NCI-H1436 (cell line): ENCODE data around the gene TUBA1A.
A peak's percentile ranks its signal among the peaks of the same experiment; 100 is the strongest.
"Not testable (repeated sequence)": the region's sequence is repeated elsewhere in the genome, so short reads cannot be mapped to it uniquely, and the experiment has no call there.

Experiments used
- DNase-seq: peaks from one replicate; lab custom pipeline; 2025; lab: John Stamatoyannopoulos, UW

The TUBA1A gene

GRCh38 chr12:49188916-49189367 lies at the start of gene TUBA1A:
Gene TUBA1A (minus strand): TSS chr12:49189080. CDS start chr12:49188979, 101 bp downstream.
- peak; percentile 99 for DNase-seq

GRCh38 chr12:49236423-49236822 lies 47.5 kb upstream of the TUBA1A start:
- DNase-seq = no peak

- DNase-seq = peak; percentile 98
Observed at GRCh38 chr12:49233842-49234526, 45.1 kb upstream of the TUBA1A start.

DNA sequence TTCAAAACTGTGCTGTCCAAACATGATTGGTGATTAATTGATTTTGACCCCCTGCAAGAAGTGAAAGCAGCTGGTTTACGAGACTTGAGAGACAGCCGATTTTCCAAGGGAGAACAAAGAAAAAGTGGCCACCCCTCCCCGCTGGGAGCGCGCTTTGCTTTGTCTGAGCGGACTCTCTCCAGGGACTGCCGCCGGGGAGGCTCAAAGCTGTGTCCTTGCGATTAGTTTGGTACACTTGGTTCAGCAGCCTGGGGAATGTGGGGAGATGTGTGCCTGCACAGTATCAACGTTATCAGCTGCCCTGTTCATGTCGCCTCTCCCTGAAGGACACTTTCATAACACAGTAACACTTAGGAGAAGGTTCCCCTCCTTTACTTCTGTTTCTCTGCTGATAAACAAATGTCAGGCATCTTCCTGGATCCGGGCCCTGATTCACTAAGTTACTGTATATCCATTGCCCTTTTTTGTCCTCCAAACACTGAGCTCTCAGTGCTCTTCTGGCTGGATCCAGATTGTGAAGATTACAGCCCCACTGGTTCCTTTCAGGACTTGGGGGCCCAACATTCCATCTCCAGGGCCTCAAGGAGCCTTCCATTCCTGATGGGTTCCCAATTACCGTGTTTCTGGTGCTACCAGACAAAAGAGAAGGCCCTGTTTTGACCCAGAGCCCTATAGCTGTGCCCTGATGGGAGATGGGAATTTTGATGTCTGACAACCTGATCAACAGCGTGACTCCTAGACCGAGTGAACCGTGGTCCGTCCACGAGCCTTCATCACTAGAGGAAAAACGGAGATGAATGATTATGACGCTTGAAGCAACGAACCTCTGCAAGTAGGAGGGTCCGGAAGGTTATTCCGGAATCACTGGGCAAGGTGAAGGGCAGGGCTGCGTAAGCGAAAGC lies 44.3 kb upstream of the TUBA1A start:
- peak; percentile 88 for DNase-seq

DNA sequence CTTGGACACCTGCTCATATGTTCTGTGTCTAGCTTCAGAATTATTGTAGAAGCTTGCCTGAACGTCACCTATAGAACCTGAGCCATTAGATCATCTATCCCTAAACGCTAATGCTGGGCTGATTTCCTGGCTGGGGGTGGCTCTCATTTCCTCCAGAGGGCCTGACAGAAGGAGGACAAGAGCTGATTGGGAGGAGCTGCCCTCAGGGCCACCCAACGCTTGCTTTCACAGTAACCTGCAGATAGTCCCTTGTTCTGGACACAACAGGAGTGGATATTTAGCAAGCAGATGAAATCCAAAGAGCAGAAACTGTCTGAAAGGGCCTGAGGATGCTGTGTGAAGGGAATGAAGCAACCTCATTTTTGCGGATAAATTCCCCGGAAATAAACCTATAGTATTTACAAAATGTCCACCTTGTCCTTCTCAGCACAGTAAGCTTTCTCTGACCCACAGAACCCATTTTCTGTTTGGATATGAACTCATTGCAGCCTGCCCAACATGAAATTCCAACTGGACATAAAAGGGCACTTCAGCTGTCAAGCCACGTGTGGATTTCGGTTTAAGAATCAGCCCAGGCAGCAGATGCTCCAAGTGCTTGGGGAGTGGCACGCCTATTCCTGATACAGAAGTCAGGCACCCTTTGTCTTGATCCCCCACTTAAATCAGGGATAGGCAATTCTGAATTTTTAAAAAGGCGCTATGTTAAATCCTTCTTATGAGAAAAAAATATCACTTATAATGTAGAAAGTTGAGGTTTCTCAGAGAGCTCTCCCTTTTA lies 43.2 kb upstream of the TUBA1A start:
- no peak for DNase-seq

GRCh38 chr12:49230805-49231194 lies 41.9 kb upstream of the TUBA1A start:
- DNase-seq = no peak

- DNase-seq = no peak
Observed at GRCh38 chr12:49230176-49230804, 41.4 kb upstream of the TUBA1A start.

DNA sequence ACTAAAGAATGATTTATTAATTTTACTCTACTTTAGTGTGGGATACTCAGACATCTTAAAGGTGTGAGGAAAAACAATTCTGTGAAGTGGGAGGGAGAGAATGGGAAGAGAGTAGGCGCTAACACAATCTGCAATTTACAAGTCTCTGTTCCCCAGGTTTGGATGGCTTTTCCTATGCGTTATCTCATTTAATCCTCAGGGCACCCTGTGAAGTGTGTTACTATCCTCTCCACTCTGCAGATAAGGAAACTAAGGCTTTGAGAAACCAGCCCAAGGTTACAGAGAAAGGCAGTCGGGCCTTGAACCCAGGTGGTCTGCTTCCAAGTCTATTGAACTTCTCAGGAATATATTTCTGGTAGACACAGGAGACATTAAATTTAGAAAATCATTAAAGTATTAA lies 39.8 kb upstream of the TUBA1A start:
- no peak for DNase-seq

DNA sequence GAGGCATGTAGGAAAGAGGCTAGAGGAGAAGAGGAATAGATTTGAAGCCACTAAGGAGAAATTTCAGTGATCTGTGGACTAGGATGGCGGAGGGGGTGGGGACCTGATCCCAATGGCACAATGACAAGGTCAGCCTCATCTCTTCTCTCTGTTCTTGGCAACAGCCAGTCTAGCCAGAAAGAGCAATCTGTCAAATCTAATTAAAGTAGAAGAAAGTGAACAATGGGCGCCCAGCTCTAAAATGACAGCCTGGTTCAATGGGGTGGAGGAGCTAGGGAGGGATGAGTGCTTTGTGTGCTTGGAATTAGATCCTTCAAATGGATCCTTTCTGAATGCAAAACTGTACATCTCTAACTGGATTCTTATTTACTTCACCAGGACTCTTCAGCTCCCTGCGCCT lies 38.8 kb upstream of the TUBA1A start:
- DNase-seq = no peak

DNA sequence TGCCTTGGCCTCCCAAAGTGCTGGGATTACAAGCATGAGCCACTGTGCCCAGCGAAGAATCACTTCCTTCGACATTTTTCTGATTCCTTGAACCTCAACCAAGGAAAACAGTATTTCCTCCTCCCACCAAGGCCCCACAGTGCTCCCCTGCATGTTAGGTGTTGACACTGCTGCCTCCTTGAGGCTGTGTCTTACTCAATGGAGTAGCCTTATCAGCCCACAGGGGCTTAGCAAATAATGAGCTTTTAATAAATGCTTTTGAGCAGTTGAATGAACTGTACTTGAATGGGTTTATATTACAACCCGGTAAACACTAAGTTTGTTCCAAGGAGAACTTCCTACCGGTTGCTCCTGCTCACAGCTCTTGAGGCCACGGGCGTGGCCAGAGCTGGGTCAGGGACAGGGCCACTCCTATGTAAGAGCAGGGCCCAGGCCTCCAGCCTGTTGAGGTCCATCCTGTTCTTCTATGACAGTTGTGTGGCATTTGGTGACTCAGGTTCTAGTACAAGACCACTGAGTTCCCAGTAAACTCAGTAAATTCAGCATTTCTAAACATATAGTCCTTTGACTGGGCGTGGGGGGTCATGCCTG lies 36.8 kb upstream of the TUBA1A start:
- DNase-seq = no peak

- DNase-seq = no peak
Observed at GRCh38 chr12:49223590-49224369, 34.9 kb upstream of the TUBA1A start.

DNA sequence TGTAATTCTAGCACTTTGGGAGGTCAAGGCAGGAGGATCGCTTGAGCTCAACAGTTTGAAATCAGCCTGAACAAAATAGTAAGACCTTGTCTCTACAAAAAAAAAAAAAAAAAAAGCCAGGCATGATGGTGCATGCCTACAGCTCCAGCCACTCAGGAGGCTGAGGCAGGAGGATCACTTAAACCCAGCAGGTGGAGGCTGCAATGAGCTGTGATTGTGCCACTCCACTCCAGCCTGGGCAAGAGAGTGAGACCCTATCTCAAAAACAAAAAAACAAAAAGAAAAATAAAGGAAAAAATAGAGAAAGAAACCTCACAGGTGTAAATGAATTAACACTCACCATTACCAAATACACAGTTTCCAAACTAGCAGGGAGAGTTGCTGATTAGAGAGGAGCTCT lies 34.2 kb upstream of the TUBA1A start:
- no peak for DNase-seq

DNA sequence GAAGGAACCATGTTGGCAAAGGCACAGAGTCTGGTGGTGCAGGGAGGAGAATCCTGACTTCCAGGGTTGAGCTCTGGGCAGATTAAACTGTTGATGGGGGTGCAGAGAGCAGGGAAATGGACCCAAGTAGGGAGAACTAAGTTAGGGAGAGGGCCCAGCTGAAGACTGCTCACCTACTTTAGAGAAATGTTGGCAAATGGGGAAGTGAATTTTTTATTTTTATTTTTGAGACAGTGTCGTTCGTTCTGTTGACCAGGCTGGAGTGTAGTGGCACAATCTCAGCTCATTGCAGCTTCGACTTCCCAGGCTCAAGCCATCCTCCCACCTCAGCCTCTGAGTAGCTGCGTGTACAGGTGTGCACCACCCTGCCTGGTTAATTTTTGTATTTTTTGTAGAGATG lies 32.1 kb upstream of the TUBA1A start:
- no peak for DNase-seq

DNA sequence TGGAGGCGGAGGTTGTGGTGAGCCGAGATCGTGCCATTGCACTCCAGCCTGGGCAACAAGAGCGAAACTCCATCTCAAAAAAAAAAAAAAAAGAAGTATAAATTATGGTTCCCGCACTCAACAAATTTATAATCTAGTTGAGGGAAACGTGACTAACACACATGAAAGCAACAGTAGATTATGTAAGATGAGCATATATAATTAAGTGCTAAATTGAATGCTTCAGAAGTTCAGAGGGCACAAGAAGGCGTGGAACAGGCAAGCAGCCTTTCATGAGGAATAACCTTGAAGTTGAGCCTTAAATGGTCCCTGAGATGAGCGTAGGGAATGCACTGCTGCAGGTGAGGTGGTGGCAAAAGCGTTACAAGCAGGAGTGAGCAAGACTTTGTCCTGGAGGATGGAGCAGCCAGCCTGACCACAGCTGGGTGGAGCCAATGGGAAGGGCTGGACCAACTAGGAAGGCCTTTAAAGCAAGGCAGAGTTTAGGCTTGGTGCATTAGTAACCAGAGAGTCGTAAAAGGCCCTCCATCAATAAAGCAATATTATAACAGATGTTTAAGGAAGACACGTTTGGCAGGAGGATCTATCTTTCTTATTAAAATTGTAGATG lies 30.6 kb upstream of the TUBA1A start:
- no peak for DNase-seq

GRCh38 chr12:49212572-49212971 lies 23.7 kb upstream of the TUBA1A start:
- DNase-seq = no peak

DNA sequence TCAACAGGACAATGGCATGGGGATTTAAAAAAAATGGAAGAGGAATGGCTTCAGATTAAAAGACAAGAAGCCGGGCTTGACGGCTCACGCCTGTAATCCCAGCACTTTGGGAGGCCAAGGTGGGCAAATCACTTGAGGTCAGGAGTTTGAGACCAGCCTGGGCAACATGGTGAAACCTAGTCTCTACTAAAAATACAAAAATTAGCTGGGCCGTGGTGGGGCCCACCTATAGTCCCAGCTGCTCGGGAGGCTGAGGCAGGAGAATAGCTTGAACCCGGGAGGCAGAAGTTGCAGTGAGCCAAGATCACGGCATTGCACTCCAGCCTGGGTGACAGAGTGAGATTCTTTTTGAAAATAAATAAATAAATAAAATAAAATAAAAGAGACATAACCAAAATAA lies 21.8 kb upstream of the TUBA1A start:
- DNase-seq = not testable (repeated sequence)

- peak; percentile 54 for DNase-seq
Observed at GRCh38 chr12:49208676-49209075, 19.8 kb upstream of the TUBA1A start.

- DNase-seq = no peak
Observed at GRCh38 chr12:49208146-49208545, 19.3 kb upstream of the TUBA1A start.

GRCh38 chr12:49206389-49206788 lies 17.5 kb upstream of the TUBA1A start:
- DNase-seq = no peak

DNA sequence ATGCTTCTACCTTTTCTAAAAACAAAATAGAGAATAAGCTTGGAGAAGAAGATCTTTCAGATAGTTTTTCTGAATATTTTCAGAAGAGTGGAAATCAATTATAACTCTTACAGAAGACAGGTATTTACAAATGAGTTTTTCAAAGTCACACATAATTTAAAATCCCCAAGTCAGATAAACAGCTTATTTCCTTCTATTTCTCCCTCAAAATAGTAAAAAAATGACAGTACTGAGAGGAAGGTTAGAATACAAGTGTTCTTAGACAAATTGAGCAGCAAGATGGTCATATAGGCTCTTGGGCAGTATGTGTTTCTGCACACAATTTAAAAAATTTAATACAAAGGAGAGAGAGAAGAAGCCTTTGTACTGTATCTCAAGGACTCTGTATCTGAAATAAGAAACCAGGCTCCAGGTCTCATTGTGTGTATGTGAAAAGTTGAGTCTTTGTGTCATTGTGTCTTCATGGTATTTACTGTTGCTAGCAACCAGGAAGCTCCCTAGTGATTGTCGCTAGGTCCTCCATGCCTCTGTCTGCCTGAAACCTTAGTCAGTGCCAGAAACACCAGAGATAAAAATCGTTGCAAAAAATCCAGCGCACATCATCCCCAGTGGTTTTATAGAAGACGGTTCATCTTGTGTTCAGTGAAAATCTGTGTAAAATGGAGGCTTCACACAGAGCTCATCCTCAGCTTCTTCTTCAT lies 12.9 kb upstream of the TUBA1A start:
- peak; percentile 77 for DNase-seq
